DOHH2 (cell line): ENCODE measurements around the gene C3orf49.

Experiments
- H3F3A ChIP-seq: fragments of 200-600 bp; sonication (generic), shearing (Covaris generic); 2 replicates; pipeline ENCODE4 v1.6.0; 2016; ENCODE audit warnings: antibody characterized with exemption, mild to moderate bottlenecking; ENCODE audit not compliant: control insufficient read depth, insufficient read depth
- H3K27ac ChIP-seq: fragments of 200-600 bp; sonication (generic); 2 replicates; pipeline ENCODE4 v1.5.1; 2014; ENCODE audit warnings: low read depth, mild to moderate bottlenecking, low read length, moderate library complexity
- H3K27me3 ChIP-seq: fragments of 200-600 bp; sonication (generic); 2 replicates; pipeline ENCODE4 v1.6.1; 2014; ENCODE audit warnings: mild to moderate bottlenecking, low read length, mixed read lengths; ENCODE audit not compliant: control insufficient read depth
- H3K36me3 ChIP-seq: fragments of 200-600 bp; sonication (generic); 2 replicates; pipeline ENCODE4 v1.6.1; 2014; ENCODE audit warnings: mild to moderate bottlenecking, low read length, moderate library complexity, mixed read lengths; ENCODE audit not compliant: control insufficient read depth
- H3K4me1 ChIP-seq: fragments of 200-600 bp; sonication (generic); 2 replicates; pipeline ENCODE4 v1.6.1; 2014; ENCODE audit warnings: mild to moderate bottlenecking, low read length, mixed read lengths; ENCODE audit not compliant: control insufficient read depth
- H3K4me2 ChIP-seq: fragments of 200-600 bp; sonication (generic); 2 replicates; pipeline ENCODE4 v1.6.0; 2014; ENCODE audit warnings: mild to moderate bottlenecking, low read length, moderate library complexity
- H3K4me3 ChIP-seq: fragments of 200-600 bp; sonication (generic); 2 replicates; pipeline ENCODE4 v1.5.1; 2014; ENCODE audit warnings: mild to moderate bottlenecking, low read length, mixed read lengths
- H3K79me2 ChIP-seq: fragments of 200-600 bp; sonication (generic); 2 replicates; pipeline ENCODE4 v1.6.1; 2014; ENCODE audit warnings: mild to moderate bottlenecking, low read length, mixed read lengths; ENCODE audit not compliant: control insufficient read depth
- H3K9me2 ChIP-seq: fragments of 200-600 bp; sonication (generic); replicated peaks from 2 replicates; pipeline ENCODE4 v1.6.1; 2014; ENCODE audit warnings: mild to moderate bottlenecking, low read length, mixed read lengths; ENCODE audit not compliant: control insufficient read depth
- H3K9me3 ChIP-seq: fragments of 200-600 bp; sonication (generic); 2 replicates; pipeline ENCODE4 v1.6.1; 2014; ENCODE audit warnings: antibody characterized with exemption, low read length, mixed read lengths; ENCODE audit not compliant: control insufficient read depth, insufficient read depth
- H4K20me1 ChIP-seq: fragments of 200-600 bp; sonication (generic); 2 replicates; pipeline ENCODE4 v1.6.0; 2014; ENCODE audit warnings: low read depth, mild to moderate bottlenecking, antibody characterized with exemption, low read length, moderate library complexity; ENCODE audit not compliant: control insufficient read depth, insufficient read depth
- EZH2phosphoT487 ChIP-seq: fragments of 200-600 bp; sonication (generic); IDR thresholded peaks from 2 replicates; pipeline ENCODE4 v1.6.1; 2017; ENCODE audit warnings: borderline replicate concordance, mild to moderate bottlenecking, antibody characterized with exemption, low read length, moderate library complexity, mixed read lengths
- TF ChIP-seq, protein P1 (sequence below): fragments of 200-600 bp; sonication (generic); IDR thresholded peaks from one replicate; pipeline ENCODE4 v1.5.1; 2014; ENCODE audit warnings: antibody characterized with exemption, mild to moderate bottlenecking, low read depth, low read length; ENCODE audit not compliant: poor library complexity, severe bottlenecking

Gene C3orf49

DNA sequence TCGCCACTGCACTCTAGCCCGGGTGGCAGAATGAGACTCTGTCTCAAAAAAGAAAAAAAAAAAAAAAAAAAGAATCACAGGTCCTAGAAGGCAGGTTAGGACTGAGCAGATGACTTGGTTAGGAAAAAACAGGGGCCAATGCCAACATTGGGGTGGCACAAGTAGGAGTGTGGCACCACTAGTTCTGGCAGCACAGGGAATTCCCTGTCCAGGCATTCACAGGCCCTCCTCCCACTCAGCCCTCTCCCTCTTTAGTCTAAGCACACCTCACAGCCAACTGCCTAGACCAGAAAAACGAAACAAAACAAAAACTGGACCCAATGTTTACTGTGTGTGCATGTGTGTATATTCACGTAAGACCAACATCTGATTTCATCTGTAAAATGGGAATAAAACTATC, 34.0 kb downstream of the C3orf49 start:
- Histone ChIP-seq H3K27ac (no peak overlapping the region), H3K79me2 (peaks cover 87% of the 10 kb centered on the region)

DNA sequence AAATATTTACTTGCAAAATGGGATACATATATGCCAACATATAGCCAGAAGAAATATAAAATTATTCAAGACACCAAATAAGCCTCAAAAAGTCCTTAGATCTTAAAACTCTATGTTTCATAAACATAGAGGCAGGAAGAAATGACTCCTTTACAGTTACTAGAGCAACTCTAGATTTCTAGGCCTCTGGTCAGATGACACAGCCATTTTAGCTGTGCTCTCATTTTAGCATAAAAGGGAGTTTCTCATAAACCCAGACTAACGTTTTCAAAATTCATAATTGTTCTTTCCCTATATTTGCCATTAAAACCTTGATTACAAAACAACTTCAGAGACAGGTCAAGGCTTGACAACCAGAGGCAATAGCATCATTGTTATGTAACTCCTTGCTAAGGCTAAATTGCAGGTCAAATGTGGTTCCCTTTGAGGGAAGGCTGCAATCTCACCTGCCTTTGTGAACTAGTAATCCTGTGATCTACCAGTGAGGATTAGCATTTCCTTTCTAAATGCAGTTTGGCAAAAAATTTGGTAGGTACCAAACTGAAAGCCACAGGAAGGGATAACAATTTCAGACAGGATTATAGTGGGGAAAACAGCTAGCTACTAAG, 36.3 kb downstream of the C3orf49 start:
- Histone ChIP-seq H3K27ac (no peak overlapping the region), H3K36me3 (peaks cover 11% of the 10 kb centered on the region; the same call in 1 of the 2 replicates), H3K4me2 (no peak overlapping the region), H3K9me2 (no peaks in the 10 kb centered on the region), H4K20me1 (peaks cover 6% of the 10 kb centered on the region; the same call in 1 of the 2 replicates), H3K4me3 (no peak overlapping the region), H3K9me3 (no peaks in the 10 kb centered on the region), H3K4me1 (peaks cover 6% of the 10 kb centered on the region), H3K27me3 (no peaks in the 10 kb centered on the region), H3F3A (no peaks in the 10 kb centered on the region), H3K79me2 (peaks cover 93% of the 10 kb centered on the region)
- TF ChIP-seq EZH2phosphoT487, result no peak
- TF ChIP-seq, protein P1, sequence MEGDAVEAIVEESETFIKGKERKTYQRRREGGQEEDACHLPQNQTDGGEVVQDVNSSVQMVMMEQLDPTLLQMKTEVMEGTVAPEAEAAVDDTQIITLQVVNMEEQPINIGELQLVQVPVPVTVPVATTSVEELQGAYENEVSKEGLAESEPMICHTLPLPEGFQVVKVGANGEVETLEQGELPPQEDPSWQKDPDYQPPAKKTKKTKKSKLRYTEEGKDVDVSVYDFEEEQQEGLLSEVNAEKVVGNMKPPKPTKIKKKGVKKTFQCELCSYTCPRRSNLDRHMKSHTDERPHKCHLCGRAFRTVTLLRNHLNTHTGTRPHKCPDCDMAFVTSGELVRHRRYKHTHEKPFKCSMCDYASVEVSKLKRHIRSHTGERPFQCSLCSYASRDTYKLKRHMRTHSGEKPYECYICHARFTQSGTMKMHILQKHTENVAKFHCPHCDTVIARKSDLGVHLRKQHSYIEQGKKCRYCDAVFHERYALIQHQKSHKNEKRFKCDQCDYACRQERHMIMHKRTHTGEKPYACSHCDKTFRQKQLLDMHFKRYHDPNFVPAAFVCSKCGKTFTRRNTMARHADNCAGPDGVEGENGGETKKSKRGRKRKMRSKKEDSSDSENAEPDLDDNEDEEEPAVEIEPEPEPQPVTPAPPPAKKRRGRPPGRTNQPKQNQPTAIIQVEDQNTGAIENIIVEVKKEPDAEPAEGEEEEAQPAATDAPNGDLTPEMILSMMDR, result no peak

More for the DNA sequence above, 34.0 kb downstream of the C3orf49 start:
- Histone ChIP-seq H3K4me2 (no peak overlapping the region), H3K36me3 (peaks cover 8% of the 10 kb centered on the region; the same call in 1 of the 2 replicates), H3K4me1 (no peaks in the 10 kb centered on the region), H3K27me3 (no peaks in the 10 kb centered on the region), H3F3A (no peaks in the 10 kb centered on the region), H3K9me2 (no peaks in the 10 kb centered on the region), H3K9me3 (no peaks in the 10 kb centered on the region), H4K20me1 (peaks cover 6% of the 10 kb centered on the region; the same call in 1 of the 2 replicates), H3K4me3 (no peak overlapping the region)
- TF ChIP-seq, protein P1, result no peak
- no peak for TF ChIP-seq EZH2phosphoT487

DNA sequence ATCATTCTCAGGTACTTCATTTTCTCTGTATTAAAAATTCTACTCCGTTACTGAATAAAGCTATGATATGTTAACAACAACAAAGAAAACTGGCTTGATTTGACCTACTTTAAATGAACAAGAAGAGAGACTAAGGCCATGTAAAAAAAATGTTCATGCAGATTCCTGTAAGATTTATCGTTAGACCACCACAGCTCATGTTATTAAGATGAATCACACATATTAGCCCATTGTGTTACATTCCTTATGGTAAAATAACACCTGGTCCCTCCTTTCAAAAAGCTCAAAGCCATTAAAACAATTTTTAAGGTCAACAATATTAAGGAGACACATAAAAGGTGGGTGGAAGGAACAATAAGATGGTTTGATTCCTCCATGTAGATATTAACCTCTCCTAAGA, 38.2 kb downstream of the C3orf49 start:
- TF ChIP-seq EZH2phosphoT487, result no peak
- TF ChIP-seq, protein P1, result no peak
- no peak overlapping the region for H3K4me3 ChIP-seq
- no peaks in the 10 kb centered on the region for H3K27me3 ChIP-seq
- 0 out of 2 replicates have a peak, but pooled peaks cover 9% of the 10 kb centered on the region for H3K36me3 ChIP-seq
- peaks cover 17% of the 10 kb centered on the region for H3K4me1 ChIP-seq
- no peak overlapping the region for H3K27ac ChIP-seq
- peaks cover 6% of the 10 kb centered on the region; the same call in 1 of the 2 replicates for H4K20me1 ChIP-seq
- no peaks in the 10 kb centered on the region for H3K9me3 ChIP-seq
- H3K79me2 ChIP-seq, result peaks cover 94% of the 10 kb centered on the region
- H3K9me2 ChIP-seq, result no peaks in the 10 kb centered on the region
- no peak overlapping the region for H3K4me2 ChIP-seq
- H3F3A ChIP-seq, result no peaks in the 10 kb centered on the region
